HCT116 (cell line): ENCODE results near the gene OFD1. TPM values are rescaled to one million over a fixed set of nuclear protein-coding genes. Genes with fewer than 3 reads are reported as not detected.

Experiments used
- ATAC-seq: fragments of 200-7000 bp; cut with Tn5 transposase; 2 replicates; pipeline ENCODE4 v1.9.1; 2020; ENCODE audit warnings: mild to moderate bottlenecking, moderate library complexity
- BruUV-seq: library from RNA; stranded (reverse); fragments of 400-500 nt; replicated peaks from 2 replicates; lab custom pipeline; 2021; lab: Mats Ljungman, UMichigan
- CTCF ChIA-PET: fragments of 300-600 bp; sonication (Branson Sonifier 250); formaldehyde crosslinking; loops from one replicate; lab custom pipeline; 2021; ENCODE audit warnings: antibody characterized with exemption; lab: Charles Lee
- POLR2A ChIA-PET: fragments of 300-600, 350-600 bp; sonication (Branson Sonifier 250); formaldehyde crosslinking; loops from one replicate; lab custom pipeline; 2021; ENCODE audit warnings: antibody characterized with exemption; lab: Charles Lee
- RAD21 ChIA-PET, 2 experiments: fragments of 300-600 bp; sonication (Branson Sonifier 250); formaldehyde crosslinking; loops; one replicate each; lab custom pipeline; 2023; ENCODE audit warnings: low total read pairs in 2 of 2; ENCODE audit not compliant: uncharacterized antibody in 2 of 2, unreplicated experiment in 2 of 2, low non-redundant PET in 1 of 2; lab: Charles Lee
- DNase-seq: peaks from one replicate; pipeline ENCODE4 v3.0.0-alpha.2; 2010; ENCODE audit warnings: low read depth, low spot score
- H2AFZ ChIP-seq: fragments of 200-600 bp; shearing (Covaris generic), sonication (generic); 2 replicates; pipeline ENCODE4 v1.6.1; 2017; ENCODE audit warnings: low read depth, mixed run types, mixed read lengths, antibody characterized with exemption, low read length; ENCODE audit not compliant: poor library complexity, severe bottlenecking
- H3K27ac ChIP-seq: 2 replicates; pipeline ENCODE4 v1.5.1; 2012; ENCODE audit warnings: low read depth, low read length
- H3K27me3 ChIP-seq: fragments of 200-600 bp; sonication (generic); 2 replicates; pipeline ENCODE4 v1.6.1; 2016; ENCODE audit warnings: mixed run types, low read length, mixed read lengths; ENCODE audit not compliant: insufficient read depth
- H3K36me3 ChIP-seq, 2 experiments: fragments of 200-500 bp in 1 of 2; fragments of 200-600 bp in 1 of 2; sonication (Bioruptor generic) in 1 of 2; sonication (generic) in 1 of 2; 2 replicates each; pipeline versions ENCODE4 v1.5.1 to v1.6.1; 2014 to 2016; ENCODE audit warnings: low read length in 2 of 2, inconsistent platforms in 1 of 2, mixed read lengths in 1 of 2, mixed run types in 1 of 2; ENCODE audit not compliant: insufficient read depth in 2 of 2, control insufficient read depth in 1 of 2
- H3K4me1 ChIP-seq, 2 experiments: fragments of 200-600 bp in 1 of 2; sonication (generic) in 1 of 2; 2 replicates each; pipeline versions ENCODE4 v1.5.1 to v1.6.1; 2012 to 2017; ENCODE audit warnings: low read length in 2 of 2, inconsistent platforms in 1 of 2, mild to moderate bottlenecking in 1 of 2, mixed read lengths in 1 of 2, mixed run types in 1 of 2, moderate library complexity in 1 of 2; ENCODE audit not compliant: insufficient read depth in 2 of 2, control insufficient read depth in 1 of 2
- H3K4me2 ChIP-seq: fragments of 200-600 bp; sonication (generic); 2 replicates; pipeline ENCODE4 v1.6.1; 2017; ENCODE audit warnings: mixed run types, low read length, mixed read lengths
- H3K4me3 ChIP-seq, 2 experiments: fragments of 200-600 bp in 1 of 2; sonication (generic) in 1 of 2; replicated peaks in 1 of 2; 2 replicates each; pipeline ENCODE4 v1.5.1; 2011 to 2016; ENCODE audit warnings: low read length in 2 of 2, control low read depth in 1 of 2, low read depth in 1 of 2, mild to moderate bottlenecking in 1 of 2, mixed read lengths in 1 of 2, mixed run types in 1 of 2
- H3K79me2 ChIP-seq: fragments of 200-600 bp; sonication (generic); 2 replicates; pipeline ENCODE4 v1.6.1; 2017; ENCODE audit warnings: mild to moderate bottlenecking, mixed run types, low read length, moderate library complexity, mixed read lengths; ENCODE audit not compliant: insufficient read depth
- H3K9ac ChIP-seq: fragments of 200-600 bp; sonication (generic); 2 replicates; pipeline ENCODE4 v1.6.1; 2016; ENCODE audit warnings: low read length, mixed read lengths
- H3K9me2 ChIP-seq: fragments of 200-600 bp; sonication (generic), shearing (Covaris generic); 2 replicates; pipeline ENCODE4 v1.6.1; 2017; ENCODE audit warnings: mixed run types, mild to moderate bottlenecking, moderate library complexity; ENCODE audit not compliant: insufficient read depth
- H3K9me3 ChIP-seq, 2 experiments: fragments of 200-500 bp in 1 of 2; fragments of 200-600 bp in 1 of 2; sonication (Bioruptor generic) in 1 of 2; sonication (generic) in 1 of 2; 2 replicates each; pipeline ENCODE4 v1.6.1; 2014 to 2017; ENCODE audit warnings: low read length in 2 of 2, mixed read lengths in 2 of 2, inconsistent platforms in 1 of 2, low read depth in 1 of 2, mild to moderate bottlenecking in 1 of 2, mixed run types in 1 of 2, moderate library complexity in 1 of 2; ENCODE audit not compliant: control insufficient read depth in 1 of 2, insufficient read depth in 1 of 2
- H4K20me1 ChIP-seq: fragments of 200-600 bp; sonication (generic), shearing (Covaris generic); 2 replicates; pipeline ENCODE4 v1.6.1; 2017; ENCODE audit warnings: mixed run types, mild to moderate bottlenecking, moderate library complexity; ENCODE audit not compliant: insufficient read depth
- CBX3 ChIP-seq: IDR thresholded peaks from 2 replicates; pipeline ENCODE4 v1.6.1; 2012; ENCODE audit warnings: low read depth
- CEBPB ChIP-seq: IDR thresholded peaks from 2 replicates; pipeline ENCODE4 v1.6.1; 2012; ENCODE audit warnings: low read depth
- EGR1 ChIP-seq: IDR thresholded peaks from 2 replicates; pipeline ENCODE4 v1.6.1; 2012; ENCODE audit warnings: low read depth
- EZH2 ChIP-seq: fragments of 200-600 bp; sonication (generic); IDR thresholded peaks from 2 replicates; pipeline ENCODE4 v1.6.1; 2017; ENCODE audit warnings: antibody characterized with exemption, mixed run types
- FOSL1 ChIP-seq: IDR thresholded peaks from 2 replicates; pipeline ENCODE4 v1.6.1; 2012; ENCODE audit warnings: low read depth
- JUND ChIP-seq: IDR thresholded peaks from 2 replicates; pipeline ENCODE4 v1.6.1; 2012
- POLR2A ChIP-seq: IDR thresholded peaks from 2 replicates; pipeline ENCODE4 v1.7.0; 2011; ENCODE audit warnings: borderline replicate concordance; ENCODE audit not compliant: insufficient read depth, insufficient read length; ENCODE audit errors: extremely low read depth
- POLR2AphosphoS5 ChIP-seq: IDR thresholded peaks from 2 replicates; pipeline ENCODE4 v1.6.1; 2011; ENCODE audit warnings: mild to moderate bottlenecking, low read depth, low read length, moderate library complexity
- RAD21 ChIP-seq: IDR thresholded peaks from 2 replicates; pipeline ENCODE4 v1.6.1; 2012; ENCODE audit warnings: low read depth, mild to moderate bottlenecking
- SIN3A ChIP-seq: IDR thresholded peaks from 2 replicates; pipeline ENCODE4 v1.6.1; 2012; ENCODE audit warnings: low read depth
- SP1 ChIP-seq: IDR thresholded peaks from 2 replicates; pipeline ENCODE4 v1.6.1; 2012; ENCODE audit warnings: low read depth
- TCF7L2 ChIP-seq: IDR thresholded peaks from 2 replicates; pipeline ENCODE4 v1.7.0; 2011; ENCODE audit warnings: borderline replicate concordance, inconsistent platforms; ENCODE audit not compliant: insufficient read depth, insufficient read length; ENCODE audit errors: extremely low read depth
- YY1 ChIP-seq: IDR thresholded peaks from 2 replicates; pipeline ENCODE4 v1.6.1; 2011; ENCODE audit warnings: low read length, low read depth, moderate library complexity, mild to moderate bottlenecking; ENCODE audit not compliant: insufficient replicate concordance; ENCODE audit errors: extremely low read depth
- ZFX ChIP-seq: fragments of 450-650 bp; IDR thresholded peaks from 2 replicates; pipeline ENCODE4 v1.6.1; 2017
- ZNF274 ChIP-seq: fragments of 200-500 bp; sonication (Bioruptor generic); IDR thresholded peaks from 2 replicates; pipeline ENCODE4 v1.6.1; 2014; ENCODE audit warnings: mild to moderate bottlenecking, low read depth, low read length, inconsistent platforms
- intact Hi-C: fragments of 100-400 bp; cut with micrococcal nuclease; formaldehyde crosslinking; loops from 2 replicates; pipeline ENCODE4 v1.10.0; 2022
- total RNA-seq: library from RNA; stranded (reverse); gene quantifications from one replicate; pipeline ENCODE4 v1.2.1, GENCODE V29; 2021; ENCODE audit not compliant: unreplicated experiment
- TF ChIP-seq, protein P1 (sequence below): IDR thresholded peaks from 2 replicates; pipeline ENCODE4 v1.6.1; 2011; ENCODE audit warnings: mild to moderate bottlenecking, low read length, moderate library complexity; ENCODE audit not compliant: insufficient replicate concordance; ENCODE audit errors: extremely low read depth
- TF ChIP-seq, protein P2 (sequence below), 3 experiments: fragments of 200-600 bp in 1 of 3; sonication (generic) in 1 of 3; IDR thresholded peaks in 2 of 3; conservative IDR thresholded peaks in 1 of 3; 2 replicates each; pipeline ENCODE4 v1.5.1; 2012 to 2017; ENCODE audit warnings: low read depth in 2 of 3, low read length in 2 of 3, antibody characterized with exemption in 1 of 3, borderline replicate concordance in 1 of 3, control low read depth in 1 of 3, mild to moderate bottlenecking in 1 of 3, mixed read lengths in 1 of 3, mixed run types in 1 of 3, moderate library complexity in 1 of 3; ENCODE audit not compliant: insufficient read depth in 1 of 3
- TF ChIP-seq, protein P3 (sequence below): IDR thresholded peaks from 2 replicates; pipeline ENCODE4 v1.6.1; 2012
- TF ChIP-seq, protein P4 (sequence below): IDR thresholded peaks from 2 replicates; pipeline ENCODE4 v1.6.1; 2012

The OFD1 gene
- total RNA-seq, 1 experiment from 2014 or later: 18.0 TPM

DNA sequence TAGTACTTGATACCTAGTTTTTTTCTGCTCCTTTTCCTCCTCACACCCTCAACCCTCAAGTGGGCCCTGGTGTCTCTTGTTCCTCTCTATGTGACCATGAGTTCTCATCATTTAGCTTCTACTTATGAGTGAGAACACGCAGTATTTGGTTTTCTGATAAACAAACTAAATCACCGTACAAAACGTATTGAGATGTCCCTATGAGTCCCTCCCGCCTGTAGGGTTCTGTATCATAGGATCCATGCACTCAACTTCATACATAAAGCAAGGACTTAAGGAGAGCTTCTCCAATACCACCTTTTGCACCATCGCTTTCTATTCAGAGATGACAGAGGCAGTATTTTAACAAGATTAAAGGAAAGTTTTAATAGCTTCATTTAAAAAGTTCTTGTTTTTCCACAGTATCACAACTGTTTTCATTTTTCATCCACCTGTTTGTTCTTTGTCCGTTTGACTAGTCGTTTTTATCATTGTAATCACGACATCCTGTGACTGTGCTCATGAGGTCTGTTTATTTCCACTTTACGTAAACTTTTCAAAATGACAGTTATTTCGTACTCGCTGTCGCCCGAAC, 46.1 kb upstream of the OFD1 start:
- TSS peak; percentile 74 for BruUV-seq

More for the DNA sequence above, 46.1 kb upstream of the OFD1 start:
- H3K27ac ChIP-seq: no peak overlapping the region
- peaks cover 41% of the 10 kb centered on the region for H3K79me2 ChIP-seq
- peak overlapping the region; percentile 76 for H2AFZ ChIP-seq
- no peaks in the 10 kb centered on the region for H3K9me3 ChIP-seq
- intact Hi-C loops: no loop called here
- H3K36me3 ChIP-seq: no peaks in the 10 kb centered on the region
- TF ChIP-seq ZNF274: no peak
- no peak for TF ChIP-seq ZFX
- no peak for TF ChIP-seq EGR1
- TF ChIP-seq, protein P1, sequence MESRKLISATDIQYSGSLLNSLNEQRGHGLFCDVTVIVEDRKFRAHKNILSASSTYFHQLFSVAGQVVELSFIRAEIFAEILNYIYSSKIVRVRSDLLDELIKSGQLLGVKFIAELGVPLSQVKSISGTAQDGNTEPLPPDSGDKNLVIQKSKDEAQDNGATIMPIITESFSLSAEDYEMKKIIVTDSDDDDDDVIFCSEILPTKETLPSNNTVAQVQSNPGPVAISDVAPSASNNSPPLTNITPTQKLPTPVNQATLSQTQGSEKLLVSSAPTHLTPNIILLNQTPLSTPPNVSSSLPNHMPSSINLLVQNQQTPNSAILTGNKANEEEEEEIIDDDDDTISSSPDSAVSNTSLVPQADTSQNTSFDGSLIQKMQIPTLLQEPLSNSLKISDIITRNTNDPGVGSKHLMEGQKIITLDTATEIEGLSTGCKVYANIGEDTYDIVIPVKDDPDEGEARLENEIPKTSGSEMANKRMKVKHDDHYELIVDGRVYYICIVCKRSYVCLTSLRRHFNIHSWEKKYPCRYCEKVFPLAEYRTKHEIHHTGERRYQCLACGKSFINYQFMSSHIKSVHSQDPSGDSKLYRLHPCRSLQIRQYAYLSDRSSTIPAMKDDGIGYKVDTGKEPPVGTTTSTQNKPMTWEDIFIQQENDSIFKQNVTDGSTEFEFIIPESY: no peak
- TF ChIP-seq CBX3: no peak
- no peak for TF ChIP-seq EZH2
- no peak for TF ChIP-seq RAD21
- TF ChIP-seq CEBPB: no peak
- TF ChIP-seq FOSL1: no peak
- no peak for TF ChIP-seq JUND
- TF ChIP-seq, protein P2, sequence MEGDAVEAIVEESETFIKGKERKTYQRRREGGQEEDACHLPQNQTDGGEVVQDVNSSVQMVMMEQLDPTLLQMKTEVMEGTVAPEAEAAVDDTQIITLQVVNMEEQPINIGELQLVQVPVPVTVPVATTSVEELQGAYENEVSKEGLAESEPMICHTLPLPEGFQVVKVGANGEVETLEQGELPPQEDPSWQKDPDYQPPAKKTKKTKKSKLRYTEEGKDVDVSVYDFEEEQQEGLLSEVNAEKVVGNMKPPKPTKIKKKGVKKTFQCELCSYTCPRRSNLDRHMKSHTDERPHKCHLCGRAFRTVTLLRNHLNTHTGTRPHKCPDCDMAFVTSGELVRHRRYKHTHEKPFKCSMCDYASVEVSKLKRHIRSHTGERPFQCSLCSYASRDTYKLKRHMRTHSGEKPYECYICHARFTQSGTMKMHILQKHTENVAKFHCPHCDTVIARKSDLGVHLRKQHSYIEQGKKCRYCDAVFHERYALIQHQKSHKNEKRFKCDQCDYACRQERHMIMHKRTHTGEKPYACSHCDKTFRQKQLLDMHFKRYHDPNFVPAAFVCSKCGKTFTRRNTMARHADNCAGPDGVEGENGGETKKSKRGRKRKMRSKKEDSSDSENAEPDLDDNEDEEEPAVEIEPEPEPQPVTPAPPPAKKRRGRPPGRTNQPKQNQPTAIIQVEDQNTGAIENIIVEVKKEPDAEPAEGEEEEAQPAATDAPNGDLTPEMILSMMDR (IDR thresholded peaks at IDR 0.05 in 2 of 3, conservative IDR thresholded peaks at IDR 0.05 in 1 of 3; ENCODE audit: borderline replicate concordance in 1 of 3, insufficient read depth in 1 of 3, low read depth in 2 of 3, low read length in 2 of 3): no peak
- no peak for TF ChIP-seq POLR2A
- no peak for TF ChIP-seq SP1
- TF ChIP-seq YY1: no peak
- TF ChIP-seq TCF7L2: no peak
- TF ChIP-seq SIN3A: no peak
- TF ChIP-seq POLR2AphosphoS5: no peak
- TF ChIP-seq, protein P3, sequence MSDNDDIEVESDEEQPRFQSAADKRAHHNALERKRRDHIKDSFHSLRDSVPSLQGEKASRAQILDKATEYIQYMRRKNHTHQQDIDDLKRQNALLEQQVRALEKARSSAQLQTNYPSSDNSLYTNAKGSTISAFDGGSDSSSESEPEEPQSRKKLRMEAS: no peak
- TF ChIP-seq, protein P4, sequence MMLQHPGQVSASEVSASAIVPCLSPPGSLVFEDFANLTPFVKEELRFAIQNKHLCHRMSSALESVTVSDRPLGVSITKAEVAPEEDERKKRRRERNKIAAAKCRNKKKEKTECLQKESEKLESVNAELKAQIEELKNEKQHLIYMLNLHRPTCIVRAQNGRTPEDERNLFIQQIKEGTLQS: no peak
- 0 out of 2 replicates have a peak, but pooled peaks cover 1% of the 10 kb centered on the region for H4K20me1 ChIP-seq
- peak overlapping the region; percentile 70 to 80 for H3K4me3 ChIP-seq
- POLR2A ChIA-PET: no interaction called here
- H3K9ac ChIP-seq: peak overlapping the region; percentile 83
- H3K4me1 ChIP-seq: peaks cover 28 to 57% of the 10 kb centered on the region in 2 experiments
- DNase-seq (no peak), ATAC-seq (0 out of 2 replicates have a peak, but pooled peaks have one; percentile 26)
- H3K9me2 ChIP-seq: no peaks in the 10 kb centered on the region
- H3K27me3 ChIP-seq: no peaks in the 10 kb centered on the region
- CTCF ChIA-PET: no interaction called here
- RAD21 ChIA-PET: no interaction called here
- peak overlapping the region; percentile 87 for H3K4me2 ChIP-seq
